HK-2 (cell line): ENCODE results near the gene GOLGB1.

ENCODE experiments used
- DNase-seq: peaks from one replicate; pipeline ENCODE4 v3.0.0-alpha.2; 2018; ENCODE audit not compliant: unreplicated experiment

The GOLGB1 gene

GRCh38 chr3:121637922-121638321, 111.6 kb downstream of the GOLGB1 start:
- no peak for DNase-seq

- no peak for DNase-seq
Observed at GRCh38 chr3:121630355-121630754, 119.2 kb downstream of the GOLGB1 start.

GRCh38 chr3:121629601-121630000, 119.9 kb downstream of the GOLGB1 start:
- DNase-seq, result no peak

- no peak for DNase-seq
Observed at GRCh38 chr3:121627622-121628021, 121.9 kb downstream of the GOLGB1 start.

- no peak for DNase-seq
Observed at GRCh38 chr3:121627211-121627610, 122.3 kb downstream of the GOLGB1 start.

GRCh38 chr3:121626495-121626894, 123.0 kb downstream of the GOLGB1 start:
- DNase-seq, result no peak

GRCh38 chr3:121624147-121624899, 125.2 kb downstream of the GOLGB1 start:
- no peak for DNase-seq

GRCh38 chr3:121621491-121621890, 128.1 kb downstream of the GOLGB1 start:
- no peak for DNase-seq

- no peak for DNase-seq
Observed at GRCh38 chr3:121619691-121620090, 129.8 kb downstream of the GOLGB1 start.
